DOHH2 (cell line): ENCODE results near the gene CAMTA1.

Experiments used
- H3F3A ChIP-seq: fragments of 200-600 bp; sonication (generic), shearing (Covaris generic); 2 replicates; pipeline ENCODE4 v1.6.0; 2016; ENCODE audit warnings: antibody characterized with exemption, mild to moderate bottlenecking; ENCODE audit not compliant: control insufficient read depth, insufficient read depth
- H3K27ac ChIP-seq: fragments of 200-600 bp; sonication (generic); 2 replicates; pipeline ENCODE4 v1.5.1; 2014; ENCODE audit warnings: low read depth, mild to moderate bottlenecking, low read length, moderate library complexity
- H3K27me3 ChIP-seq: fragments of 200-600 bp; sonication (generic); 2 replicates; pipeline ENCODE4 v1.6.1; 2014; ENCODE audit warnings: mild to moderate bottlenecking, low read length, mixed read lengths; ENCODE audit not compliant: control insufficient read depth
- H3K36me3 ChIP-seq: fragments of 200-600 bp; sonication (generic); 2 replicates; pipeline ENCODE4 v1.6.1; 2014; ENCODE audit warnings: mild to moderate bottlenecking, low read length, moderate library complexity, mixed read lengths; ENCODE audit not compliant: control insufficient read depth
- H3K4me1 ChIP-seq: fragments of 200-600 bp; sonication (generic); 2 replicates; pipeline ENCODE4 v1.6.1; 2014; ENCODE audit warnings: mild to moderate bottlenecking, low read length, mixed read lengths; ENCODE audit not compliant: control insufficient read depth
- H3K4me2 ChIP-seq: fragments of 200-600 bp; sonication (generic); 2 replicates; pipeline ENCODE4 v1.6.0; 2014; ENCODE audit warnings: mild to moderate bottlenecking, low read length, moderate library complexity
- H3K4me3 ChIP-seq: fragments of 200-600 bp; sonication (generic); 2 replicates; pipeline ENCODE4 v1.5.1; 2014; ENCODE audit warnings: mild to moderate bottlenecking, low read length, mixed read lengths
- H3K79me2 ChIP-seq: fragments of 200-600 bp; sonication (generic); 2 replicates; pipeline ENCODE4 v1.6.1; 2014; ENCODE audit warnings: mild to moderate bottlenecking, low read length, mixed read lengths; ENCODE audit not compliant: control insufficient read depth
- H3K9me2 ChIP-seq: fragments of 200-600 bp; sonication (generic); replicated peaks from 2 replicates; pipeline ENCODE4 v1.6.1; 2014; ENCODE audit warnings: mild to moderate bottlenecking, low read length, mixed read lengths; ENCODE audit not compliant: control insufficient read depth
- H3K9me3 ChIP-seq: fragments of 200-600 bp; sonication (generic); 2 replicates; pipeline ENCODE4 v1.6.1; 2014; ENCODE audit warnings: antibody characterized with exemption, low read length, mixed read lengths; ENCODE audit not compliant: control insufficient read depth, insufficient read depth
- H4K20me1 ChIP-seq: fragments of 200-600 bp; sonication (generic); 2 replicates; pipeline ENCODE4 v1.6.0; 2014; ENCODE audit warnings: low read depth, mild to moderate bottlenecking, antibody characterized with exemption, low read length, moderate library complexity; ENCODE audit not compliant: control insufficient read depth, insufficient read depth
- CTCF ChIP-seq: fragments of 200-600 bp; sonication (generic); IDR thresholded peaks from one replicate; pipeline ENCODE4 v1.5.1; 2014; ENCODE audit warnings: antibody characterized with exemption, mild to moderate bottlenecking, low read depth, low read length; ENCODE audit not compliant: poor library complexity, severe bottlenecking
- EZH2phosphoT487 ChIP-seq: fragments of 200-600 bp; sonication (generic); IDR thresholded peaks from 2 replicates; pipeline ENCODE4 v1.6.1; 2017; ENCODE audit warnings: borderline replicate concordance, mild to moderate bottlenecking, antibody characterized with exemption, low read length, moderate library complexity, mixed read lengths

CAMTA1 gene

DNA sequence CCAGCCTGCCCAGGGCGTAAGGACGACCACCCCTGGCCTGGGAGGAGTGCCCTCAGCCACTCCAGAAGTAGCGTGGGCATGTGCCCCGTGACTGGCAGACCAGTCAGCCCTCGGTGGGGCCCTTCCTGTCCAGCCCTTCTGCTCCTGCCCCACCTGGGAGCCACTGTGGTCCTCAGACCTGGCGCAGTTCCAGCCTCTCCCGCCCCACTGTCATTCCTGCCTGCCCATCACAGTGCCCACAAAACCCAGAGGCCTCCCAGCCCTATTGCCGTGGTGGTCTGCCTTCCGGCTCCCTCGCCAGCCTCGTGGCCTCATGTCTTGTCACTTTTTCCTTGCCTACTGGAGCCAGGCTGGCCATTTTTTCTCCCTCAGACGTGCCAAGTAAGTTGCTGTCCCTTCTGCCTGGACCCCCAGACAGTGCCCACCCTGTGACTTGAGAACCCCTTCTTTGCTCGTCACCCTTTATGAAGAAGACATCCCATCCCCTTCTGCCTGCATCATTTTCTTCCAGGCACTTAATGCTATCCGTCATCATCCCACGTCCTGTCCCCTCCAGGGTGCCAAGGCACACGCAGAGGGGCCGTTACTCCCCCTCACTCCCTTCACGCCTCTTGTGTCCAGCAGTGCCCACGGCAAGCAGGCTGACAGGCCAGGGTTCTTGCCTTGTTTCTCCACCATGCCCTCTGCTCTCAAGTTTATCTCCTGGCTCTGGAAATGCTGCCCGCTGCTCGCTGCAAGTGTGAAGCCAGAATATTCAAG lies 122.6 kb downstream of the CAMTA1 start:
- Histone ChIP-seq H4K20me1 (no peaks in the 10 kb centered on the region), H3K36me3 (no peaks in the 10 kb centered on the region), H3K9me3 (no peaks in the 10 kb centered on the region), H3K79me2 (no peaks in the 10 kb centered on the region), H3F3A (no peaks in the 10 kb centered on the region), H3K27ac (no peak overlapping the region), H3K9me2 (no peaks in the 10 kb centered on the region), H3K4me3 (no peak overlapping the region), H3K27me3 (no peaks in the 10 kb centered on the region), H3K4me2 (no peak overlapping the region), H3K4me1 (peaks cover 10% of the 10 kb centered on the region)
- no peak for TF ChIP-seq EZH2phosphoT487
- TF ChIP-seq CTCF: no peak

DNA sequence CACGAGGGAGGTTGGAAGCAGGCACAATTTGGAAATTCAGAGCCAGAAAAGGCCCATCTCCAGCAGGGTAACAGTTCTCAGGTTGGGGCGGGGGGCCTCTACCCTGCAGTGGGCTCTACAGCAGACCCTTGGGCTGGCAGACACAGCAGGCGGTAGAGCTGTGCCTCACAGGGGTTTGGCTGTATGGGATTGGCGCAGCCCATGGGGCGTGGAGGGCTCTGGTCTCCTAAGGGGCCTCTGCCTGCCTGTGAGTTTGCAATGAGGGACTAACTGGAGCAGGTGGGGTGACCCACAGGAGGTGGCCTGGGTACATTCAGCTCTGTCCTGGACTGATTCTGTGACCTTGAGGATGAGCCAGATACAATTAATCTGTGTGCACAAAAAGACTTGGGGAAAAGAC lies 124.1 kb downstream of the CAMTA1 start:
- Histone ChIP-seq H3K27ac (no peak overlapping the region), H3K4me2 (no peak overlapping the region)

DNA sequence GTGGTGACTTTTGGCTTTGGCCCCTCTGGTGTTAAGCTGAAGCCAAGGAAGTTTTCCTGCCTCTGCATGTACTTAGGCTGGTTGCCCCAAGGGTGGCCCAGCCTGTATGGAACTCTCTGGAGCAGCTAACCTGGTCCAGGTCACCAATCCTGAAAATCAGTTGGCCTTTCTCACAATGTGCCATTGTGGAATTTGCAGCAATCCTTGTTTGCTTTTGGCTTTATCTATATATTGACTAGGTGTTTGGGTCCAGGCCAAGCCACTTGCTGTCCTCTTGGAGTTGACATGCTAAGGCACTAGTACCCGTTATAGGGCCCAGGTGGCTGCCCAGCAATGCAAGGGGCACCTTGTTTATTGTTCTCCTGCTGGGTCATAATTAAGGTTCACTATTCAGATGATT lies 124.6 kb downstream of the CAMTA1 start:
- H3K27me3 ChIP-seq: peaks cover 2% of the 10 kb centered on the region; the same call in 1 of the 2 replicates
- H3F3A ChIP-seq: no peaks in the 10 kb centered on the region
- H3K9me2 ChIP-seq: no peaks in the 10 kb centered on the region
- no peak overlapping the region for H3K4me3 ChIP-seq
- no peaks in the 10 kb centered on the region for H3K79me2 ChIP-seq
- no peaks in the 10 kb centered on the region for H3K9me3 ChIP-seq
- no peak overlapping the region for H3K4me2 ChIP-seq
- no peaks in the 10 kb centered on the region for H3K36me3 ChIP-seq
- H3K4me1 ChIP-seq: peaks cover 10% of the 10 kb centered on the region
- no peaks in the 10 kb centered on the region for H4K20me1 ChIP-seq
- no peak for TF ChIP-seq EZH2phosphoT487
- TF ChIP-seq CTCF: no peak
- H3K27ac ChIP-seq: no peak overlapping the region

More for the DNA sequence above, 124.1 kb downstream of the CAMTA1 start:
- Histone ChIP-seq H3K9me3 (no peaks in the 10 kb centered on the region), H3K9me2 (no peaks in the 10 kb centered on the region), H3K36me3 (no peaks in the 10 kb centered on the region), H3K79me2 (no peaks in the 10 kb centered on the region), H3F3A (no peaks in the 10 kb centered on the region), H3K4me3 (no peak overlapping the region), H4K20me1 (no peaks in the 10 kb centered on the region), H3K27me3 (peaks cover 2% of the 10 kb centered on the region; the same call in 1 of the 2 replicates), H3K4me1 (peaks cover 10% of the 10 kb centered on the region)
- TF ChIP-seq CTCF: no peak
- TF ChIP-seq EZH2phosphoT487: no peak
